Spleen (tissue), 11 donors: Measurements from ENCODE around the gene SOX6. TPM values are rescaled to one million over a fixed set of nuclear protein-coding genes. Genes with fewer than 3 reads are reported as not detected.

Source experiments
- DNase-seq: peaks from one replicate; pipeline ENCODE4 v3.0.0-alpha.2; 2020
- H3K27ac ChIP-seq, 8 donors: fragments of 200-600 bp; sonication (generic) in 7 of 8; 1 replicate in 4 of 8; 2 replicates in 4 of 8; pipeline versions ENCODE4 v1.5.0 to v1.8.0; 2016 to 2021; ENCODE audit warnings: inconsistent platforms in 4 of 8, mild to moderate bottlenecking in 4 of 8, moderate library complexity in 1 of 8
- H3K27me3 ChIP-seq, 7 donors: fragments of 200-600 bp; sonication (generic) in 6 of 7; replicated peaks in 1 of 7; 1 replicate in 4 of 7; 2 replicates in 3 of 7; pipeline versions ENCODE4 v1.5.0 to v1.8.0; 2016 to 2021; ENCODE audit warnings: inconsistent platforms in 3 of 7, mild to moderate bottlenecking in 1 of 7
- H3K36me3 ChIP-seq, 6 donors: fragments of 200-600 bp; sonication (generic) in 5 of 6; 1 replicate in 4 of 6; 2 replicates in 2 of 6; pipeline versions ENCODE4 v1.5.0 to v1.8.0; 2016 to 2021; ENCODE audit warnings: inconsistent platforms in 2 of 6
- H3K4me1 ChIP-seq, 6 donors: fragments of 200-600 bp; sonication (generic) in 5 of 6; 1 replicate in 3 of 6; 2 replicates in 3 of 6; pipeline versions ENCODE4 v1.5.0 to v1.8.0; 2016 to 2021; ENCODE audit warnings: inconsistent platforms in 3 of 6
- H3K4me3 ChIP-seq, 8 donors: fragments of 200-600 bp; sonication (generic) in 7 of 8; 1 replicate in 4 of 8; 2 replicates in 4 of 8; pipeline versions ENCODE4 v1.5.0 to v1.8.0; 2016 to 2021; ENCODE audit warnings: inconsistent platforms in 4 of 8, mild to moderate bottlenecking in 4 of 8, moderate library complexity in 2 of 8
- H3K9me3 ChIP-seq, 8 donors: fragments of 200-600 bp; sonication (generic) in 7 of 8; 1 replicate in 4 of 8; 2 replicates in 4 of 8; pipeline versions ENCODE4 v1.5.0 to v1.8.0; 2016 to 2021; ENCODE audit warnings: inconsistent platforms in 4 of 8
- POLR2A ChIP-seq, 3 donors: fragments of 450-650 bp; IDR thresholded peaks; one replicate each; pipeline ENCODE4 v1.5.1; 2017; ENCODE audit warnings: antibody characterized with exemption in 3 of 3, mild to moderate bottlenecking in 1 of 3
- POLR2AphosphoS5 ChIP-seq, 3 donors: sonication (generic); formaldehyde crosslinking; IDR thresholded peaks; one replicate each; pipeline ENCODE4 v1.5.1; 2017; ENCODE audit warnings: antibody characterized with exemption in 3 of 3
- WGBS, 5 donors: extraction: QIAGEN DNeasy Blood & Tissue Kit in 3 of 5; methylation state at CpG; one replicate each; pipeline versions ENCODE4 v1.1.5 to v1.1.7; 2013 to 2018; 5-methylcytosine and 5-hydroxymethylcytosine counted together
- intact Hi-C: fragments of 100-400 bp; cut with DNase I; formaldehyde crosslinking; loops from one replicate; pipeline ENCODE4 v1.15.0; 2023; ENCODE audit warnings: low total_unique reads
- polyA plus RNA-seq, 3 donors: library from polyadenylated mRNA; stranded (reverse); fragments of 200-250 nt; gene quantifications; one replicate each; pipeline ENCODE4 v1.2.1, GENCODE V29; 2013
- total RNA-seq, 7 donors: library from RNA; depleted of rRNA in 3 of 7; stranded (reverse); fragments of >200 nt in 3 of 7; fragmentation: NEBNext Ultra II Directional in 4 of 7; extraction: Animal tissue kit (Norgen Biotek cat#: 25700) in 4 of 7; gene quantifications; one replicate each; pipeline versions ENCODE4 v1.1.0 to v1.2.1, GENCODE V29; 2016 to 2021
- TF ChIP-seq, protein P1 (sequence below), 11 experiments: fragments of 200-600 bp in 7 of 11; fragments of 450-650 bp in 4 of 11; sonication (generic) in 4 of 11; IDR thresholded peaks in 8 of 11; conservative IDR thresholded peaks in 3 of 11; 1 replicate in 7 of 11; 2 replicates in 4 of 11; pipeline versions ENCODE4 v1.4.0 to v1.8.0; 2016 to 2021; ENCODE audit warnings: antibody characterized with exemption in 11 of 11, inconsistent platforms in 4 of 11, mild to moderate bottlenecking in 1 of 11
- donor health status: healthy with polysubstance abuse.
- donor health status: DM: no; HTN: no; CAD: no; lungs with moderate emphysema.
- donor health status: DM: no; HTN: no; CAD: no.
- donor health status: Bipolar disorder and iron deficiency.
- donor health status: healthy.
- donor health status: DM: no; HTN: no; CAD: no.
- donor health status: DM: yes; HTN: yes; CAD: no.

SOX6 gene
- total and polyA plus RNA-seq, 10 donors = 0.11 to 12.4 (median 3.7) TPM

DNA sequence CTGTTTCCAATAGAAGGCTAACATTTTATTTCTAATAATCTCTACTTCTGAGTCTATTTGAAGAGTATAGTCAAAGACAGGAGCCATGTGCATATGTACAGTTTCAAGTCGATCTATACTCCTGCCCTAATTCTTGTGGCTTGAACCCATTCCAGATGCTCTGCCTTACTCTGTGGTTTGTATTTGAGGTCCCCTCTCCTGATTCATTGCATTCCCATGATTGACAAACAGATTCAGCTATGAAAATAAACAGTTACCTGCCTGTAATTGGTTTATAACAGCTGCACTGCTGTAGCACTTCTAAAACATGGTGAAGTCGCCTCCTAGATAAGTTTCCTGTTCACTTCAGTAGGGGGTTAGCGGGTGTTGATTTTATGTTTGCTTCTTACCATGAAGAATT, 138.7 kb downstream of the SOX6 start:
- DNase-seq = no peak
- H3K27ac ChIP-seq = no peak overlapping the region
- intact Hi-C loops = no loop called here
- H3K9me3 ChIP-seq = no peaks in the 10 kb centered on the region
- TF ChIP-seq, protein P1, sequence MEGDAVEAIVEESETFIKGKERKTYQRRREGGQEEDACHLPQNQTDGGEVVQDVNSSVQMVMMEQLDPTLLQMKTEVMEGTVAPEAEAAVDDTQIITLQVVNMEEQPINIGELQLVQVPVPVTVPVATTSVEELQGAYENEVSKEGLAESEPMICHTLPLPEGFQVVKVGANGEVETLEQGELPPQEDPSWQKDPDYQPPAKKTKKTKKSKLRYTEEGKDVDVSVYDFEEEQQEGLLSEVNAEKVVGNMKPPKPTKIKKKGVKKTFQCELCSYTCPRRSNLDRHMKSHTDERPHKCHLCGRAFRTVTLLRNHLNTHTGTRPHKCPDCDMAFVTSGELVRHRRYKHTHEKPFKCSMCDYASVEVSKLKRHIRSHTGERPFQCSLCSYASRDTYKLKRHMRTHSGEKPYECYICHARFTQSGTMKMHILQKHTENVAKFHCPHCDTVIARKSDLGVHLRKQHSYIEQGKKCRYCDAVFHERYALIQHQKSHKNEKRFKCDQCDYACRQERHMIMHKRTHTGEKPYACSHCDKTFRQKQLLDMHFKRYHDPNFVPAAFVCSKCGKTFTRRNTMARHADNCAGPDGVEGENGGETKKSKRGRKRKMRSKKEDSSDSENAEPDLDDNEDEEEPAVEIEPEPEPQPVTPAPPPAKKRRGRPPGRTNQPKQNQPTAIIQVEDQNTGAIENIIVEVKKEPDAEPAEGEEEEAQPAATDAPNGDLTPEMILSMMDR (IDR thresholded peaks at IDR 0.05 in 8 of 11, conservative IDR thresholded peaks at IDR 0.05 in 3 of 11) = no peak
- TF ChIP-seq POLR2A (IDR thresholded peaks at IDR 0.05) (no peak), POLR2AphosphoS5 (IDR thresholded peaks at IDR 0.05) (no peak)
- no peaks in the 10 kb centered on the region for H3K36me3 ChIP-seq
- H3K4me3 ChIP-seq = no peak overlapping the region
- 88 to 94% (median 89%) methylated on average over 3 of the region's 3 CpGs for WGBS, 5 donors
- H3K4me1 ChIP-seq = no peaks in the 10 kb centered on the region
- no peaks in the 10 kb centered on the region for H3K27me3 ChIP-seq

DNA sequence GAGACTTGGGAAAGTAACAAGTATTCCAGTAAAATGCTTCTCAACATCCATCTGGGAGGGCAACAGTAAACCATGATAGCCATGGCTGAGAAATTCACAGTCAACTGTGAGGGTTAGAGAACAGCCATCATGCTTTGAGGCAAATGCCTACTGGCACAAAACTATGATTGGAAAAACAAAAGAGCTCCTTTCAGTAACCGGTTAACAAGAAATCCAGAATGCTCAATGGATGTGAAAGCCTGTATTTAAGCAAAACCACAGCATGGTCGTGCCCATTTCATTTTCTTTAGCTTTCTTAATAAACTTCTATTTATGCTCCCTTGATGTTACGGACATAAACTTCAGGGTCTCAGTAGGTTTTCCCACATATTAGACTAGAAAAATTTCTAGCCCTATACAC, 139.5 kb downstream of the SOX6 start:
- Histone ChIP-seq H3K4me1 (no peaks in the 10 kb centered on the region), H3K9me3 (no peaks in the 10 kb centered on the region), H3K4me3 (no peak overlapping the region), H3K27me3 (no peaks in the 10 kb centered on the region), H3K36me3 (no peaks in the 10 kb centered on the region), H3K27ac (no peak overlapping the region)
- WGBS, 5 donors = 78 to 95% (median 82%) methylated on average over 3 of the region's 3 CpGs
- TF ChIP-seq, protein P1 (IDR thresholded peaks at IDR 0.05 in 8 of 11, conservative IDR thresholded peaks at IDR 0.05 in 3 of 11) = no peak
- TF ChIP-seq POLR2AphosphoS5 (IDR thresholded peaks at IDR 0.05) = no peak
- TF ChIP-seq POLR2A (IDR thresholded peaks at IDR 0.05) = no peak
- intact Hi-C loops = no loop called here
- no peak for DNase-seq

DNA sequence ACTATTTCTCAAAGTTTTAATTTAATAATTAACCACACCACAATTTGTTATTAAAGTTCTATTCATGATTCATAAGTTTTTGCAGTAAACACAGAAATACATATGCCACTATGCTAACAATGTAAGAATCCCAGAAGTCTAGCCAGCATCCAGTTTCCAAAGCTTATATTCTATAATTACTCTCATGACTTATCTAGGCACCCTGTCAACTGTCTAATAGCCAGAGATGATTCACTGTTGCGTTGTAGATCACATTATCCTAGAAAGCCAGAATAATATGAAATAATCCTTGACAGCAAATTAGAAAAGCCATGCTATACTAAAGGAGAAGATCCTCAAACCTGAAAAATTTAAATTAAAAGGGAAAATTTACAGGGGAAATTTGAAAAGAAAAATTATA, 141.0 kb downstream of the SOX6 start:
- H3K36me3 ChIP-seq = no peaks in the 10 kb centered on the region
- H3K27ac ChIP-seq = no peak overlapping the region
- H3K27me3 ChIP-seq = no peaks in the 10 kb centered on the region
- H3K9me3 ChIP-seq = no peaks in the 10 kb centered on the region
- TF ChIP-seq, protein P1 (IDR thresholded peaks at IDR 0.05 in 8 of 11, conservative IDR thresholded peaks at IDR 0.05 in 3 of 11) = no peak
- no peak overlapping the region for H3K4me3 ChIP-seq
- WGBS, 5 donors = 91 to 95% (median 92%) methylated on average over 1 of the region's 1 CpG
- no peaks in the 10 kb centered on the region for H3K4me1 ChIP-seq
- DNase-seq = no peak
- intact Hi-C loops = no loop called here

DNA sequence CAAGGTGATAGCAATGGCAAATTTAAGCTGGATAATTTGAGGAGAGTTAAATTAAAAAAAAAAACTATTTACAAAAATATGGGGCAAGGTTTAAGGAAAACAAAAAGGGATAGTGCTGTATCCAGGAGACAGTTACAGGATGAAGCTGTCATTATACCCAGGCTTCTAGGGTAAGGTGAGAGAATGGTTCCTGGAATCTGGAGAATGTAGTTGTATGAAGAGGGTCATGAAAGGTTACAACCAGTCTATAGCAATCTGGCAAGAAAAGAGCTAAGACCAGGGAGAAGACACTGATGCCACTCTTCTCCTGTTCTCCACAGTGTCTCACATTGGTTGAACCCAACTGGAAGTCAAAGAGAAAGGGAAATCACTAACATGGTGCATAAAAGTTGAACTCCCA, 144.9 kb downstream of the SOX6 start:
- no peaks in the 10 kb centered on the region for H3K36me3 ChIP-seq
- H3K4me1 ChIP-seq = no peaks in the 10 kb centered on the region
- intact Hi-C loops = no loop called here
- TF ChIP-seq POLR2AphosphoS5 (IDR thresholded peaks at IDR 0.05) = no peak
- TF ChIP-seq, protein P1 (IDR thresholded peaks at IDR 0.05 in 8 of 11, conservative IDR thresholded peaks at IDR 0.05 in 3 of 11) = no peak
- H3K4me3 ChIP-seq = no peak overlapping the region
- no peaks in the 10 kb centered on the region for H3K27me3 ChIP-seq
- DNase-seq = no peak
- H3K9me3 ChIP-seq = no peaks in the 10 kb centered on the region
- no peak overlapping the region for H3K27ac ChIP-seq
